Lung (tissue), 12 donors: ENCODE data around the gene TEF. TPM values are rescaled to one million over a fixed set of nuclear protein-coding genes. Genes with fewer than 3 reads are reported as not detected.
A peak's percentile ranks its signal among the peaks of the same experiment; 100 is the strongest.

ENCODE experiments used
- ATAC-seq: fragments of 200-7000 bp; cut with Tn5 transposase; one replicate; pipeline ENCODE4 v1.9.1; 2020; ENCODE audit warnings: moderate number of reproducible peaks; ENCODE audit not compliant: insufficient read depth, low FRiP score
- DNase-seq, 3 donors: peaks; one replicate each; pipeline ENCODE4 v3.0.0-alpha.2; 2013 to 2017
- H3K27ac ChIP-seq, 2 donors: one replicate each; pipeline ENCODE4 v1.5.1; 2013; ENCODE audit warnings: mild to moderate bottlenecking in 2 of 2, moderate library complexity in 2 of 2, control low read depth in 1 of 2, inconsistent platforms in 1 of 2, low read depth in 1 of 2, low read length in 1 of 2
- H3K27me3 ChIP-seq, 3 donors: one replicate each; pipeline ENCODE4 v1.5.1; 2013; ENCODE audit warnings: low read length in 2 of 3; ENCODE audit not compliant: control insufficient read depth in 3 of 3, insufficient read depth in 3 of 3
- H3K36me3 ChIP-seq, 4 donors: one replicate each; pipeline ENCODE4 v1.5.1; 2013; ENCODE audit warnings: low read length in 4 of 4, mild to moderate bottlenecking in 1 of 4, moderate library complexity in 1 of 4; ENCODE audit not compliant: control insufficient read depth in 4 of 4, insufficient read depth in 4 of 4
- H3K4me1 ChIP-seq, 5 donors: one replicate each; pipeline ENCODE4 v1.5.1; 2013; ENCODE audit warnings: low read length in 5 of 5, mild to moderate bottlenecking in 2 of 5, moderate library complexity in 1 of 5; ENCODE audit not compliant: control insufficient read depth in 5 of 5, insufficient read depth in 5 of 5
- H3K4me3 ChIP-seq: one replicate; pipeline ENCODE4 v1.5.1; 2013; ENCODE audit warnings: mild to moderate bottlenecking, control low read depth, moderate library complexity
- H3K9ac ChIP-seq, 2 donors: one replicate each; pipeline ENCODE4 v1.5.1; 2013; ENCODE audit warnings: low read length in 2 of 2, control low read depth in 1 of 2; ENCODE audit not compliant: insufficient read depth in 1 of 2
- H3K9me3 ChIP-seq, 4 donors: one replicate each; pipeline ENCODE4 v1.5.1; 2013; ENCODE audit warnings: low read length in 3 of 4, mild to moderate bottlenecking in 1 of 4, moderate library complexity in 1 of 4; ENCODE audit not compliant: control insufficient read depth in 4 of 4, insufficient read depth in 3 of 4
- WGBS, 2 donors: extraction: QIAGEN DNeasy Blood & Tissue Kit; methylation state at CpG; one replicate each; pipeline ENCODE4 v1.1.7; 2013; 5-methylcytosine and 5-hydroxymethylcytosine counted together
- polyA plus RNA-seq, 2 donors: library from polyadenylated mRNA; stranded (reverse); fragments of 200-250 nt; gene quantifications; one replicate each; pipeline ENCODE4 v1.2.1, GENCODE V29; 2013
- total RNA-seq, 2 donors: library from RNA; depleted of rRNA in 1 of 2; stranded (reverse); fragments of >200 nt in 1 of 2; gene quantifications; one replicate each; pipeline ENCODE4 v1.2.1, GENCODE V29; 2014 to 2021
- TF ChIP-seq, protein P1 (sequence below): IDR thresholded peaks from 2 replicates; pipeline ENCODE4 v1.5.1; 2012; ENCODE audit warnings: mild to moderate bottlenecking; ENCODE audit errors: control extremely low read depth, extremely low read depth
- donor health status: control.
- donor health status: control.
- donor health status: Bipolar disorder and iron deficiency.
- donor health status: healthy.
- donor health status: DM: yes; HTN: yes; CAD: no.

TEF gene
- total and polyA plus RNA-seq, 4 donors: 6.4 to 23.8 (median 14.1) TPM

DNA sequence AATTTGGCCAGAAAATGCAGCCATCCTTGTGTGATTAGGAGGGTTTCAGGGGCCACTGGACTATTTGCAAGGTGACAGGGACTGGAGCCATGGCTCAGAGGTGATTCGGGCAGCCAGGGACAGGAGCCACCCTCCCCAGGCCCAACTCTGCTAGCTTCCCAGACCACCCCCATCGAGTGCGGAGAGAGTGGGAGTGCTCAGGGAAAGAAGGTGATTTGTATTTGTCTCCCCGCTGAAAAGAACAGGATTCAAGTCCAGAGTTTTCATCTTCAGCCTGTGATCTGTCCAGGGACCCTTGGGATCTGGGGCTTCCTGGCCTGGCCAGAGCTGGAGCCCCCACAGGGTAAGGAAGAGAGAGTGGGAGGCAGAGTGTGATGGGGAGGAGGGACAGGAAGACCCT, 22.4 kb upstream of the TEF start:
- DNase-seq (no peak), ATAC-seq (no peak)
- Histone ChIP-seq H3K9ac (no peak overlapping the region), H3K27me3 (no peaks in the 10 kb centered on the region), H3K4me1 (peaks cover 0 to 8% (median 0%) of the 10 kb centered on the region in 5 donors), H3K27ac (no peak overlapping the region), H3K36me3 (peaks cover 3 to 42% (median 17%) of the 10 kb centered on the region in 4 donors), H3K9me3 (no peaks in the 10 kb centered on the region), H3K4me3 (no peak overlapping the region)
- 89 to 92% methylated on average over 4 of the region's 4 CpGs for WGBS, 2 donors
- TF ChIP-seq, protein P1, sequence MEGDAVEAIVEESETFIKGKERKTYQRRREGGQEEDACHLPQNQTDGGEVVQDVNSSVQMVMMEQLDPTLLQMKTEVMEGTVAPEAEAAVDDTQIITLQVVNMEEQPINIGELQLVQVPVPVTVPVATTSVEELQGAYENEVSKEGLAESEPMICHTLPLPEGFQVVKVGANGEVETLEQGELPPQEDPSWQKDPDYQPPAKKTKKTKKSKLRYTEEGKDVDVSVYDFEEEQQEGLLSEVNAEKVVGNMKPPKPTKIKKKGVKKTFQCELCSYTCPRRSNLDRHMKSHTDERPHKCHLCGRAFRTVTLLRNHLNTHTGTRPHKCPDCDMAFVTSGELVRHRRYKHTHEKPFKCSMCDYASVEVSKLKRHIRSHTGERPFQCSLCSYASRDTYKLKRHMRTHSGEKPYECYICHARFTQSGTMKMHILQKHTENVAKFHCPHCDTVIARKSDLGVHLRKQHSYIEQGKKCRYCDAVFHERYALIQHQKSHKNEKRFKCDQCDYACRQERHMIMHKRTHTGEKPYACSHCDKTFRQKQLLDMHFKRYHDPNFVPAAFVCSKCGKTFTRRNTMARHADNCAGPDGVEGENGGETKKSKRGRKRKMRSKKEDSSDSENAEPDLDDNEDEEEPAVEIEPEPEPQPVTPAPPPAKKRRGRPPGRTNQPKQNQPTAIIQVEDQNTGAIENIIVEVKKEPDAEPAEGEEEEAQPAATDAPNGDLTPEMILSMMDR: no peak

DNA sequence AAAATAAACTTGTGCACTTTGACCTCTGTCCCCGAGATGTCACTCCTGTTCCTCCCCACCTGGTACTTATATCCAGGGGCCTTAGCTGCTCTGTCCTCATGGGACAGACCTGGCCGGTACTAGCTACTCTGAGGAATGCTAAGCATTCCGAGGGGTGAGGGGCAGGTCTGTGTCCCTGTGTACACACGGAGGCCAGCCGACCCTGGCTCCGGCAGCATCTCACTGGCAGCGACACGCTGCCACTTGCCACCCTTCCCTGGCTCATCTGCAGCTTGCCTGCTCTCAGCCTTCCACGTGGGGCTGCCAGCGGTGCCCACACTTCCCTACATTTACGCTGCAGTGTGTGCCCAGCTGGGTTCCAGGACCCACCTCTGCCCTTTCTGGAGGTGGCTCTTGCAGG, 21.6 kb upstream of the TEF start:
- Histone ChIP-seq H3K4me1 (peaks cover 0 to 8% (median 2%) of the 10 kb centered on the region in 5 donors), H3K4me3 (no peak overlapping the region), H3K27ac (no peak overlapping the region), H3K36me3 (peaks cover 3 to 36% (median 16%) of the 10 kb centered on the region in 4 donors), H3K9ac (no peak overlapping the region), H3K27me3 (no peaks in the 10 kb centered on the region), H3K9me3 (no peaks in the 10 kb centered on the region)
- WGBS, 2 donors: 63 to 75% methylated on average over 11 of the region's 11 CpGs
- ATAC-seq: no peak
- TF ChIP-seq, protein P1: no peak
- DNase-seq: peak; percentile 15 to 57 (median 44)

DNA sequence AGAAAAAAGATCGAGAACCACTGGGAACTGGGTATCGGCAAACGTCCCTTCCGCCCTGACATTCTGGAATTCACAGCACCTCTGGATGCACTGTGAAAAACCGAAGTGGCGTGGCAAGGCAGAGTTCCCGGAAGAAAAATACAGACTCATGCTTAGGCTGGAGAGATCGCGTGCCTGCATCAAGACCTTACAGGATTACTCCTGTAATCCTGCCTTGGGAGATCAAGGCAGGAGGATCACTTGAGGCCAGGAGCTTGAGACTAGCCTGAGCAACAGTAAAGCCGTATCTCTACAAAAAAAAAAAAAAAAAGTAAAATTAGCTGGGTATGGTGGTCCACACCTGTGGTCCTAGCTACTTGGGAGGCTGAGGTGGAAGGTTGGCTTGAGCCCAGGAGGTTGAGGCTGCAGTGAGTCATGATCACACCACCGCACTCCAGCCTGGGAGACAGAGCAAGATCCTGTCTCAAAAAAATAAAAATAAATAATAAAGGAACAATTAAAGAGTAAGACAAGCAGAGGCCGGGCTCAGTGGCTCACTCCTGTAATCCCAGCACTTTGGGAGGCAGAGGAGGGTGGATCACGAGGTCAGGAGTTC, 19.9 kb upstream of the TEF start:
- TF ChIP-seq, protein P1: no peak
- Histone ChIP-seq H3K4me3 (no peak overlapping the region), H3K27me3 (no peaks in the 10 kb centered on the region), H3K36me3 (peaks cover 3 to 20% (median 8%) of the 10 kb centered on the region in 4 donors), H3K27ac (no peak overlapping the region), H3K9me3 (no peaks in the 10 kb centered on the region), H3K4me1 (peaks cover 0 to 19% (median 11%) of the 10 kb centered on the region in 5 donors), H3K9ac (no peak overlapping the region)
- ATAC-seq (no peak), DNase-seq (no peak)
- WGBS, 2 donors: 95 to 96% methylated on average over 13 of the region's 13 CpGs

GRCh38 chr22:41362615-41363014, 19.1 kb upstream of the TEF start:
- no peak overlapping the region for H3K27ac ChIP-seq
- H3K36me3 ChIP-seq: peaks cover 0 to 14% (median 7%) of the 10 kb centered on the region in 4 donors
- WGBS, 2 donors: 85 to 91% methylated on average over 5 of the region's 5 CpGs
- H3K9me3 ChIP-seq: no peaks in the 10 kb centered on the region
- H3K4me3 ChIP-seq: no peak overlapping the region
- no peak for ATAC-seq
- H3K27me3 ChIP-seq: no peaks in the 10 kb centered on the region
- TF ChIP-seq, protein P1: no peak
- DNase-seq: no peak
- H3K4me1 ChIP-seq: peaks cover 0 to 27% (median 17%) of the 10 kb centered on the region in 5 donors
- H3K9ac ChIP-seq: no peak overlapping the region
